Amygdala (tissue), 56 donors: ENCODE measurements around the gene RACK1.

ENCODE experiments used
- DNase-seq, 56 donors: peaks; one replicate each; lab custom pipeline; 2025; lab: John Stamatoyannopoulos, UW

RACK1 gene

DNA sequence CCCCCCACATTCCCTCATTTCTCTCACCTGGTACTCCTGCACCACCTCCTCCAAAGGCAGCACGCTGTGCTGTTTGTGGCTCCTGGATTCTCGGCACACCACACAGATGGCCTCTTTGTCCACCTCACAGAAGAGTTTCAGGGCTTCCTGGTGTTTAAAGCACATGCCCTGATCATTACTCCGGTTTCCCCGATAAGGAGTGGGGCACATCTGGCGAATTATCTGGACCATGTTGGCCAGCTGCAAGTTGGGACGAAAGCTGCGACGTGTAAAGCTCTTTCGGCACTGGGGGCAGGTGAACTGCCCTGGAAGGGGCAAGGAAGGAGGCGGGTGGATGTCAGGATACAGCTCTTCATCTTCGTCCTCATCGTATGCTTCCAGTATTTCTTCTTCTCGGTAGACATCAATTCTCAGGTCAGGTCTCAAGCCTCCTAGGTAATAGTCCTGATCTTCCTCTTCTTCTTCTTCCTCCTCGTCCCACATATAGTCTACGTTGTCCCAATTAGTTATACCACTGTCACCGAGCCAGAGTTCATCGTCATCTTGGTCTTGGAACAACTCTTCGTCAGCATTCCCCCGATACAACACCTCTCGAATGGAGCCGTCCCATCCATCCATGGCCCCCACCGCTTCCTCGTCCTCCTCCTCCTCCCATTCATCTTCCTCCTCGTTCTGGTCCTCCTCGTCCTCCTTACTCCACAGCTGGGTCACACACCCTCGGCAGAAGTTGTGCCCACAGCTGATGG is 16.4 kb upstream of the RACK1 start:
- DNase-seq = no peak

DNA sequence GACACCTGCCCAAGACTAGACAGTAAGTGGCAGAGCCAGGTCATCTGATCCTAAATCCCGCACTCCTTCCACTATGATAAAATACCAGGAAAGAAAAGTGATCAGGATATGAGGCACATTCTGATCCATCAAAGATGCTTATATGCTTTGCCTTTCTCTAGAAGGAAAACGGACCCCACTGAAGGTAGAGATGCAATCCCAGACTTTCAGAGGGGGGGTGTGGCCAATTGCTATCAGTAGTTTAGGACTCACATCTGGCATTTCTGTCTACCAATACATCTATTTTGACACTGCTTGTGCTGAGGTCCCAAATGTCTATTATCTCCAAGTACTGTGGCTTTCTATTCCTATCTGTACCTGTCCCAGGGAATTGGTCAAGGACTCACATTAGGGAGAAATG is 15.6 kb upstream of the RACK1 start:
- no peak for DNase-seq

DNA sequence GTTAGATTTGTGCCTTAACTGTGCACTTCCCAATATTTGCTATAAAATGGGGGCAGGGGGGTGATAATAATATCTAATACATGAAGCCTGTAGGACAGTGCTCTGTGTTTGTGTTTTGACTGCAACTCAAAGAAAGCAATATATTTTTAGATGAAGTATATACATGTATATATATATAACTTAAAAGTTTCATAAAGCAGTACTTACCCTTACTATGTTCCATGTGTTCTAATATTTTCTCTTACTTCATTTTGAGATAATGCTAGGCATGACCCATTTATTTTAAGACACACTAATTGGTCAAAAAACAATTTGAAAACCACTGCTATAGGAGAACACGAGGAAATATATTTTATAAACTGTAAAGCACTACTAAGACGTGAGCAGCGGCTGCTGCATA is 14.9 kb upstream of the RACK1 start:
- DNase-seq = no peak

DNA sequence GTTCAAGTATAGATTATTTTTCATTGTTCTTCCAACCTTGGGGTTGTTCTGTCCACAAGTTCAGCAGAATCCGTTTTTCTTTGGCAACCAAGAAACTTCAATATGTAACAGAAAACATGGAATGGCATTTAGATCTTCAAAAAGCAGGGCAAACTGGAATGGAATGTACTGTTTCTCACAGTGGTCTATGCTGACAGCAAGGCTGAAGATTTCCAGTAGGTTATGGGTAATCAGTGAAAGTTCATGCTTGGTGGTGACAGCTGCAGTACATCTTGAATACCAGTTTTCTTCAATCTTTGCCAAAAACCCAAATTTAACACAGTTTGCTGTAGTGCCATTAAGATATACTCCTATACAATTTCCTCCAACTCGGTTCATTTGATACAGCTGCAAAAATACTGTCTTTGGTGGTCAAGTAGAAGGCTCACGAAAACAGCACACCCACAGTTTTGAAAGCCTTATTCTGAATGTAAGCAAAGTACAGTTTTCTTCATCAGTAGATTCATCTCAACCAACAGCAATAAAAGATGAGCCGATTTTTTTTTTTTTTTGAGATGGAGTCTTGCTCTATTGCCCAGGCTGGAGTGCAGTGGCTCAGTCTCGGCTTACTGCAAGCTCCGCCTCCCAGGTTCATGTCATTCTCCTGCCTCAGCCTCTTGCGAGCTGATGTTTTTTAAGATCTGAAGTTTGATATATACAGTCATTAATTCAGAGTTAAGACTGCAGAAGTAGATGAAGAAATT is 12.3 kb upstream of the RACK1 start:
- no peak for DNase-seq

DNA sequence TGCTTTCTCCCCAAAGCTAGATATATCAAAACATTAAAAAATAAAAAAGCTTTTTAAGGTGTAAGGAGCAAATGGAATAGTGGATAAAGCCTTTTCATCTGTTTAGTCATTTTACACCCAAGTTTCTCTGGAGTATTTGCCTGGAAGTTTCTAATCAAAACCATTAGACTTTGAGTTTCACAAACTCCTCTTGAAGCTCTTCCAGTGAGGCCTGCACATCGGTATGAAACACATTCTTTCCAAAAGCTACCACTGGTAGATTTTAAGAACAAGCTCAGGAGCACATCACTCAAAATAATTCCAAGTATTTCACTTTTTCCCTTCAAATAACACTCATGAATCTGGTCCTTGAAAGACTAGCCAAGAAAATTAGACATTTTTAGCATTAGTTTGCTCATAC is 11.6 kb upstream of the RACK1 start:
- DNase-seq = no peak

DNA sequence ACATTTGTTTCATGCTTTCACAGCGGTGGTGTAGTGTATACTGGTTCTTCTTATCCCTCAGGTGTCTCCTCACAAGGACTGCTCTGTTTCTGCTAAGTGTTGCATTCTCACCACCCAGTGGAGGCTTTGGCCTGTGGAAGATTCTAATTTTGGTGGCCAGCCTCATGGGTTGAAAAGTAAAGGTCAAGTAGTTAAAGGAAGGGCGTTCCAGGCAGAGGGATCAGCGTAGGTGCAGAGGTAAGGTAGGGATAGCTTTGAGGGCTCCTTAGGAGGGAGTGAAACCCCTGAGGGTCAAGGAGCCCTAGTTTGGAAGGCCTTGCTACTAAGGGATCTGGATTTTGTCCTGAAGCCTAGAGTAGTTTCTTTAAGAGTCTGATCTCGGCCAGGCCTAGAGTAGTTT is 4.6 kb upstream of the RACK1 start:
- no peak for DNase-seq

DNA sequence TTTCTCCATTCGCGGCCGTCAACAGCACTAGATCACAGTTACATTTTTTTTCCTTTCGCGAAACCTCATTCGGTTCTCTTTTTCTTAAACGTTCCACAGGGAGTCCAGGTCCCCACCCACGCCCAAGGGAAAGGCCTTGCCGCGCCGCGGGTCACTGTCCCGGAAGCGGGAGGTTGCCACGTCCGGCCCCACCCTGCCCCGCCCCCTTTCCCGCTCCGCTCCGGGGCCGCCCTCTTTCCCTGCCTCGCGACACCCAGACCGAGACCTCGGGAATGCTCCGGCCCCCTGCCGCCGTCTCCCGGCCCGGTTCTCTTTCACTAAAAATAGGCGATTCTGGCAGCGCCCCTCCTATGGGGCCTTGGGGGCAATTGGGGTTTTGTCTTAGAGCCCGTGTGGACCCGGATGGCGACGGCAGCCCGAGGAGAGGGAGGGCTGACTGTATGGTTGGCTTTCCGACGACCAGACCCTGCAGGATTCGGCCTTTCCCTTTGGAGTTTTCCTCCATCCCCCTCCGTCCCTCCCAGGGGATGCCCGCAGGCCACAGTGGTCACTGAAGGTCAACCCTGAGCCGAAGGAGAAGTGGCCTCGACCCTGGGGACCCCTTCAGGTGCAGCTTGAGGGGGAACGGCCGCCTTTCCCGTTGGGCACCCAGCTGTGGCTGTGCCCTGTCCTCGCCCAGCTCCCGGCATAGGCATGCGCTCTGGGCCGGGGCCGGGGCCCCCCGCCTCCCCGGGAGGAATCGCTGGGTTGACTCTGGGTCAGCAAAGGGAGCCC is 2.8 kb upstream of the RACK1 start:
- no peak for DNase-seq

DNA sequence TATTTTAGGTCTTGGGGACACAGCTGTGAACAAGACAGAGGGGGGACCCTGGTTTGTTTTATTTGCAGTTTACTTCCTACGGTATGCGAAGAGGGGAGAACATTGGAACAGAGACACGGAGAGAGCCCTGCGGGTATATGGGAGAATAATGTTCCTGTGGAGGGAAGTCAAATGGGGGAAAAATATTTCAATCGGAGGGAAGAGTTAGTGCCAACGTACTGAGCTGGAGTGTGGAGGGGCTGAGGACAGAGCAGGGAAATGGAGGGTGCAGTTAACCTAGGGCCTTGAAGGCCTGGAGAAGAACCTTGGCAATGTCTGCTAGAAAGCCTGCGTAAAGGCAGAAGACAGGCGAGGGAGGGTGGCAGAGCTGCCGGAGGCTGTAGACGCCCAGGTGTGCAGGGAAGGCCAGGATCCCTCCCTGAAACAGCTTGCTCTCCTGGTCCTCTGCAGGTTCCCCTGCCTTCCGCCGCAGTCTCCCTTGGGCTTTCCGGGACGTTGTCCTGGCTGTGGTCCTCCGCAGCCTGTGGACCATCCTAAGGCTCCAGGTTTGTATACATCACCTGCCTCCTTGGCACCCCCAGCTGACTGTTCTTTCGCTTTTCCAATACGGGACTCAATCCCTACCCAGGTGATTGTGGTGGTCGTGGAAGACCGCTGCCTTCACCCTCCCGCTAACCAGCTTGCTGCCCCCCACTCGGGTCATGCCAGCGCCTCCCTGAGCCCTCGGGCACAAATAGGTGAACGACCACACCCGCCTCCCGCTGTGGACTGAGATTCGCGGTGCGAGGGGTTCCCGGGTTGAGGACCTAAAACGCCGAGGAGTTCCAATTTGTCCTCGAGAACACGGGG is 1.9 kb upstream of the RACK1 start:
- DNase-seq = no peak

DNA sequence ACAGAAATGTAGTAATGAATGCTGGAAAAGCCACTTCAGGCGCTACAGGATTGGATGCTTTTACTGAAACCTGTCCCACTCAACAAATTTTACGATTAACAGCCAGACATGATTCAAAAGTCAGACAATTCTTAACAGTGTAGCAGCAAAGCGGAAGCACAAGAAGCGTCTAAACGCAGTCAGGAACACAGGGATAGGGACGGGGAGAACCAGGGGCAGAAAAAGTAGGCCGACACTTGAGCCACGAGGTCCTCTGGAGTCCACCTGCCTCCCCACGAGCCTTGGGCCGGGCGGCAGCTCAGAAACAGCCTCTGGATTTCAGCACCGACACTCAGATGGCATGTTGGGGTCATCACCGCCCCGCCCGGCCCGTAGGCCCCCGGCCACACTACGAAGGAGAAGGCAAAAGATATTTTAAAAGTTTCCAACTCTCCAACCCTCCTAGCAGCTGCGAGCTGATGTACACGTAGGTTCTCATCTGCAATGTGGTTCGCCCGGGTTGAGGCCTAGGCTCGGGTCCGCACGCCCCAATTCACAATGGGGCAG is 615 bp downstream of the RACK1 start:
- no peak for DNase-seq

DNA sequence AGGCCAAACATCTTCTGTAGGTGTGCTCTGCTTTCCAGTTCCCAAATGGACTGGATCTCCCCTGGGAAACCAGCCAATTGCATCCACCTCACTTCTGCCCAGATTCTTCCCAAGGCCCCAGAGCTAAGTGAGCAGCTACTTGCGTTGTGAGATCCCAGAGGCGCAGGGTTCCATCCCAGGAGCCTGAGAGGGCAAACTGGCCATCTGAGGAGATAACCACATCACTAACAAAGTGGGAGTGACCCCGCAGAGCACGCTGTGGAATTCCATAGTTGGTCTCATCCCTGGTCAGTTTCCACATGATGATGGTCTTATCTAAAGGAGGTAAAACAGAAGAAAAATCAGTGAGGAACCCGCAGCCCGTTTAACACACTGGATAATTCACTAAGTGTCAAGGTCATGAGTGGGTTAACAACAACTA is 1.7 kb downstream of the RACK1 start:
- DNase-seq = no peak

DNA sequence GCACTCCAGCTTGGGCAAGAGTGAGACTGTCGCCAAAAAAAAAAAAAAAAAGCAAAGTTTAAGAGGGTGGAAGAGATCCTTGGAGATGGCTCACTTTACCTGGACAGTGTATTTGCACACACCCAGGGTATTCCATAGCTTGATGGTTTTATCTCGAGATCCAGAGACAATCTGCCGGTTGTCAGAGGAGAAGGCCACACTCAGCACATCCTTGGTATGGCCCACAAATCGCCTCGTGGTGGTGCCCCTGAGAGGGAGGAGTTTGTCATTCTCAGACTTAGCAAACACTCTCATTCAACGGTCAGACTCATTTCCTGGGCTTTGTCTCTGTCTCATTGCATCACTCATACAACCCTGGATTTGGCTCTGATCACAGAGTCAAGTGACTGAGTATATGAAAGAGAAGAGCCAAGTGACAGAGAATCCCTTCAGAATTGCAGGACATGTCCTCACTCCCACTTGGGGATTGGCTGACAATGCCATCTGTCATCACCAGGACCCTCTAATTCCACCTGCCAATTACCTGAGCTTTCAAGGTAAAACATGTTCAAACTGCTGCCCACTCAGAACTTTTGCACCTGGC is 2.2 kb downstream of the RACK1 start:
- DNase-seq = no peak

DNA sequence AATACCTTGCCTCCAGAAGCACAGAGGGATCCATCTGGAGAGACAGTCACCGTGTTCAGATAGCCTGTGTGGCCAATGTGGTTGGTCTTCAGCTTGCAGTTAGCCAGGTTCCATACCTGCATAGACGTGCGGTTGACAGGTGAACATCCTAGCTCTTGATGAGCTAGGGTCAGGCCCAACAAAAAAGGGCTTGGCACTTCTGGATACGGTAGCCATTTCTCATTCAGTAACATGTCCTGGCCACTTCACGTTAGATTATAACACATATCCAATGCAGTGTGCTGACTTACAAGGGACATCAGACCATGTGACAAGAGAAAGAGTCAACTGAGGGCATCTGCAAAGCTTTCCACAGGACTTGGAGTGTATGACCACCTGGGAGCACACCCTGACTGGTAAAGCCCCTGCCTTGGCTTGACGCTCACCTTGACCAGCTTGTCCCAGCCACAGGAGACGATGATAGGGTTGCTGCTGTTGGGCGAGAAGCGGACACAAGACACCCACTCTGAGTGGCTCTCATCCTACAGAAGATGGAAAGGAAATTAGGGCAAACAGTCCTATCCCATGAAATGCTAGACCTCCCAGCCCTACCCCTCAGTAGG is 4.5 kb downstream of the RACK1 start:
- no peak for DNase-seq

DNA sequence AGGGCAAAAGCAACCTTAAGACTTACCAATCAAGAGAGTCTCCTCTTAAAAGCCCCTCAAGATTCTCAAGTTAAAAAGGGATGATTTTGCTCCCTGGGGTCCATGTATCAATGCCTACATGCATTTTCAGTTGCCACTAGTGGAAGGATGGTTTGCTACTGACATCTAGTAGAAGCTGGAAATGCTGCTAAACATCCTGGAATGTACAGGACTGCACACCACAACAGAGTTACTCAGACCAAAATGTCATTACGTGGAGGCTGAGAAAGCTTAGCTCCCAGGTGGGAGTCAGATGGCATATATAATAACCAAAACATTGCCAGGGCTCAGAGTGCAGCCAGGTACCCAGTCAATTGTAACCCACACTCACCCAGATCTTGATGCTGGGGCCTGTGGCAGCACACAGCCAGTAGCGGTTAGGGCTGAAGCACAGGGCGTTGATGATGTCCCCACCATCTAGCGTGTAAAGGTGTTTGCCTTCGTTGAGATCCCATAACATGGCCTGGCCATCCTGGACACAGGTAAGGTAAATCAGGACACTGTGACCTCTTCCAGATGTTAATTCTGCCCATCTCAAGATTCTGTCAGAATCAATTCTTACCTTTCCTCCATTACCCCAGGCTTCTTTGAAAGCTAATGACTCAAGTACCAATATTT is 5.8 kb downstream of the RACK1 start:
- DNase-seq = no peak

DNA sequence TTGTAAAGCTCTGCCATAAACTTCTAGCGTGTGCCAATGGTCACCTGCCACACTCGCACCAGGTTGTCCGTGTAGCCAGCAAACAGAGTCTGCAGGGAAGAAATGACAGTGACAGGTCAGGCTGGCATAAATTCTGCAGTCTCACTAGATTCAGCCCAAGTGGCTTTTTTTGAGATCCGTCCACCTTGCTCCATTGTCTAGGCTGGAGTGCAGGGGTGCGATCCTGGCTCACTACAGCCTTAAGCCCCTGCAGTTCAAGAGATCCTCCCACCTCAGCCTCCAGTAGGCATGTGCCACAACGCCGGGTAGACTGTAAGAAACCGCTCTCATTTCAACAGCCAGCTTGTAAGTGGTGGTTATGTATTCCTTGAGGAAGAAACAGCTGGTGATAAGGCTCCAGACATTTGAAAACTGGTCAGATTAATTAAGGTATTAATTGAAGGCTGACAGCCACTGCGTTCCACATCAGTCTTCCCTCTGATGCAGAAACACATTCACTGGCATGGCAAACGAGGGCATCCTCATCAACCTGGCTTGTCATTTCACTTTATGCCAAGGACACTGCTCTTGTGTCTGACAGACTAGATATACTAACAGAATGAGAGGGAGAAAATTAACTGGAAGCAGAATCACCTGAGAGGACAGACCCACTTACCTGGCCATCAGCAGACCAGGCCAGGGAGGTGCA is 6.6 kb downstream of the RACK1 start:
- no peak for DNase-seq

DNA sequence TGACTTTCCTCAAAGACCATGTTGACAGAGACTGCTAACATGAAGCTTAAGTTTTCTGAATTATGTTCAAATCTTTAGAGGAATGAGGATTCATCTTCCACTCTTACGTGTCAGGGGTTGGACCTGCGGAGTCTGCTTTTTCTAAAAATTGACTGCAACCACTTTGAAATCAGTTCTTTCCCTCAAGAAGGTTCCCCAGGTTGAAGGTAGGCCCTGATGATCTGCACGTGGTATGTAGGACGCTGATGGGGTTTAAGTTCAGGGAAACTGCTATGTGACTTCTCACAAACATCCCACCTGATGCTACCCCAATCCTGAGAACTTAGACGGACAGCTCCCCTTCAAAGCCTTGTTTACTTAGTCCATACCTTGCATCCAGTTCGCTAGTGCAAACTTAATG is 7.2 kb downstream of the RACK1 start:
- DNase-seq = no peak

DNA sequence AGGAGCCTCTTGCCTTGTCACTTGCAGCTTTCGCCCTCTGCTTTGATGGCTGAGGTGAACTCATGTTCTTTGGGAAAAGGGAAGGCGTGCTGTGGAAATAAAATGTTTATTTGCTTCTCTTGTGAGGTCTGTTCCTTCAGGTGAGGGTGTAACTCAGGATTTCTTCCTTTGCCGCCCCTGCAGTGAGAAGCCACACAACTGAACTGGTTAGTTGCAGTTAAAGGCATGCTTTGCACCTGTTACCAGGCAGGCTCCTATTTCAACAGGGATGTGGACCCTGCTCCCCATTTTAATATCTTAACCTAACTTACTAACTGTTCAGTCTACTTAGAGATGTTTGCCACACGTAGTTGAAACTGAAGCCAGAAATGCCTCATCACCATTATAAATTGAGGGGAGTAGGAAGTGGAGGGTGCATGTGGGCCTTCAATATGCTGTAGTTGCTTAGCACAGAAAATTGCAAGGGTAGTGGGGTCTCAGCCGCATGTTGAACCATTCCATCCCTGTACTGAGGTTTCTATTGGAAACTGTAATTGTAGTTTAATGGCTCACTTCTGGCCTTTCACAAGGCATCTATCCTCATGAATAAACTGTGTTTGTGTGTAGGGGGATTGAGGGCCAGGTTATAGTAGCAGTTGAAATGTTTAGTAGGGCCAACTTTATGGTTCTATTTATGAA is 7.9 kb downstream of the RACK1 start:
- DNase-seq = no peak

DNA sequence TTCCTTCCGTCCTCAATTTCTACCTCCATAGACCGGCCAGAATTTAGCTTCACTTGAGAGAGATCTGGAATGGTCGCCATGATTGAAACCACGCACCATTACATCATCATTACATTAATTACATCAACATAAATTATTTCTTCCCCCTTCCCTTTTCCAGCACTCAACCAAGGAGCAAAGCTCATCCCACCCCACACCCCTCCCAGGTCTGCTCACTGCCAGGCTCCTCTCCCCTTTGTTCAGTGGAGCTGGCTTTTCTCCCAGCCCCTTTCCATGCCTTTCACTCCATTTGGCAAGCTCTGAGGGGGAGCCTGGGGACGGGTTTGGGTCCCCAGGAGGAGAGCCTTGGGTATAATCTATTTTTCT is 8.4 kb downstream of the RACK1 start:
- DNase-seq = no peak
